Mesendoderm (in vitro differentiated cells): Measurements from ENCODE around the gene GREB1L.

Experiments
- DNase-seq: peaks from one replicate; pipeline ENCODE4 v3.0.0; 2013
- H2AK5ac ChIP-seq: 2 replicates; pipeline ENCODE4 v1.6.1; 2013; ENCODE audit warnings: low read length, inconsistent platforms
- H2BK120ac ChIP-seq: 2 replicates; pipeline ENCODE4 v1.6.1; 2013; ENCODE audit warnings: low read depth, mild to moderate bottlenecking, low read length, moderate library complexity, mixed read lengths
- H2BK15ac ChIP-seq: replicated peaks from 2 replicates; pipeline ENCODE4 v1.6.1; 2013; ENCODE audit warnings: low read depth, mild to moderate bottlenecking, moderate library complexity
- H2BK5ac ChIP-seq: 2 replicates; pipeline ENCODE4 v1.6.1; 2013; ENCODE audit warnings: low read length, inconsistent platforms
- H3K18ac ChIP-seq: 2 replicates; pipeline ENCODE4 v1.6.1; 2013; ENCODE audit warnings: mild to moderate bottlenecking, low read length, mixed read lengths
- H3K23ac ChIP-seq: one replicate; pipeline ENCODE4 v1.6.1; 2013; ENCODE audit warnings: low read length
- H3K27ac ChIP-seq: 2 replicates; pipeline ENCODE4 v1.5.1; 2013; ENCODE audit warnings: low read depth, mild to moderate bottlenecking, inconsistent platforms, low read length, moderate library complexity
- H3K27me3 ChIP-seq: 2 replicates; pipeline ENCODE4 v1.6.1; 2013; ENCODE audit warnings: low read length, control low read depth, mild to moderate bottlenecking, inconsistent platforms; ENCODE audit not compliant: insufficient read depth, poor library complexity
- H3K36me3 ChIP-seq: 2 replicates; pipeline ENCODE4 v1.6.1; 2013; ENCODE audit warnings: low read length, inconsistent platforms; ENCODE audit not compliant: control insufficient read depth, insufficient read depth
- H3K4ac ChIP-seq: one replicate; pipeline ENCODE4 v1.6.1; 2013; ENCODE audit warnings: low read depth, mild to moderate bottlenecking, low read length, moderate library complexity
- H3K4me1 ChIP-seq: 2 replicates; pipeline ENCODE4 v1.6.1; 2013; ENCODE audit warnings: low read depth, low read length, inconsistent platforms; ENCODE audit not compliant: control insufficient read depth
- H3K4me2 ChIP-seq: 2 replicates; pipeline ENCODE4 v1.6.1; 2013; ENCODE audit warnings: low read length
- H3K4me3 ChIP-seq: 2 replicates; pipeline ENCODE4 v1.5.1; 2013; ENCODE audit warnings: mild to moderate bottlenecking, low read length
- H3K56ac ChIP-seq: one replicate; pipeline ENCODE4 v1.6.1; 2013; ENCODE audit warnings: low read length
- H3K79me1 ChIP-seq: 2 replicates; pipeline ENCODE4 v1.6.1; 2013; ENCODE audit warnings: low read length, inconsistent platforms
- H3K79me2 ChIP-seq: 2 replicates; pipeline ENCODE4 v1.6.1; 2013; ENCODE audit warnings: mild to moderate bottlenecking, low read length; ENCODE audit not compliant: control insufficient read depth, insufficient read depth
- H3K9ac ChIP-seq: 2 replicates; pipeline ENCODE4 v1.6.1; 2013; ENCODE audit warnings: low read length, inconsistent platforms
- H4K5ac ChIP-seq: one replicate; pipeline ENCODE4 v1.6.1; 2013; ENCODE audit warnings: low read length
- H4K8ac ChIP-seq: one replicate; pipeline ENCODE4 v1.6.1; 2013; ENCODE audit warnings: low read depth, mild to moderate bottlenecking, control low read depth, low read length, moderate library complexity
- WGBS: extraction: QIAGEN DNeasy Blood & Tissue Kit; methylation state at CpG from one replicate; pipeline ENCODE4 v1.1.7; 2013; ENCODE audit warnings: low lambda C conversion rate, missing lambda C conversion rate; ENCODE audit not compliant: insufficient coverage; ENCODE audit errors: extremely low coverage; 5-methylcytosine and 5-hydroxymethylcytosine counted together

Gene GREB1L

GRCh38 chr18:21463718-21464117, 221.7 kb downstream of the GREB1L start:
- no peak overlapping the region for H4K5ac ChIP-seq
- no peak overlapping the region for H3K18ac ChIP-seq
- no peak for DNase-seq
- H3K4me3 ChIP-seq, result no peak overlapping the region
- H3K79me1 ChIP-seq, result no peaks in the 10 kb centered on the region
- H3K9ac ChIP-seq, result no peak overlapping the region
- H2BK5ac ChIP-seq, result no peak overlapping the region
- no peak overlapping the region for H4K8ac ChIP-seq
- no peak overlapping the region for H2AK5ac ChIP-seq
- no peak overlapping the region for H3K27ac ChIP-seq
- no peaks in the 10 kb centered on the region for H3K79me2 ChIP-seq
- no peak overlapping the region for H3K23ac ChIP-seq
- H2BK120ac ChIP-seq, result no peak overlapping the region
- H3K4ac ChIP-seq, result no peak overlapping the region
- H3K4me2 ChIP-seq, result no peak overlapping the region
- H3K36me3 ChIP-seq, result no peaks in the 10 kb centered on the region
- no peaks in the 10 kb centered on the region for H3K4me1 ChIP-seq
- no peak overlapping the region for H2BK15ac ChIP-seq
- WGBS, result no CpG with 5 or more reads among the region's 3 CpGs
- H3K27me3 ChIP-seq, result no peaks in the 10 kb centered on the region
- no peak overlapping the region for H3K56ac ChIP-seq

DNA sequence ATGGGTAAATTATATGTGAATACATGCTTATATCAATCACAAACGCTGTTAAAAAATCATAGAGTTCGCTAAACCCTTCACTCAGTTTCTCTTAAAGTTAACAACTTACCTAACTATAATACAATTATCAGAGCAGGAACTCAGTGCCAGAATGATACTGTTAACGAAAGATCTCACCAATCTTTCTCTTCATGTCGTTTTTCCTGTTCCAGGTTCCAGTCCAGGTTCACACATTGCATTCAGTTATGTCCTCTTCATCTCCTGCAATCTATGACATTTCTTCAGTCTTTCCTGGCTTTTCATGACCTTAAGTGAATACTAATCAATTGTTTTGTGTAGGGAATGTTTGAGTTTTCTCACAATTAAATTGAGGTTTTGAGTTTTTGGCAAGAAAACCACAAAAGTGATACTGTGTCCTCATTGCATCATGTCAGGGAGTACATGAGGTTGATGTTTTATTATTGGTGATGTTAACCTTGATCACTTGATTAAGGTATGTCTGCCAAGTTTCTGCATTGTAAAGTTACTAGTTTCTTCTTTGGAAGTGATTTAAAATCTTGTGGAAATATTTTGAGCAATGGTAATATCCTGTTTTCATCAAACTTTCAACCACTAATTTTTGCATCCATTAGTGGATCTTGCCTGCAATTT, 226.6 kb downstream of the GREB1L start:
- H3K4me2 ChIP-seq, result no peak overlapping the region
- H3K4me1 ChIP-seq, result no peaks in the 10 kb centered on the region
- no CpG with 5 or more reads among the region's 4 CpGs for WGBS
- no peaks in the 10 kb centered on the region for H3K36me3 ChIP-seq
- H2AK5ac ChIP-seq, result no peak overlapping the region
- H3K4me3 ChIP-seq, result no peak overlapping the region
- H3K18ac ChIP-seq, result no peak overlapping the region
- H4K5ac ChIP-seq, result no peak overlapping the region
- H2BK15ac ChIP-seq, result no peak overlapping the region
- no peaks in the 10 kb centered on the region for H3K79me2 ChIP-seq
- H3K23ac ChIP-seq, result no peak overlapping the region
- no peaks in the 10 kb centered on the region for H3K79me1 ChIP-seq
- DNase-seq, result no peak
- H4K8ac ChIP-seq, result no peak overlapping the region
- no peak overlapping the region for H3K27ac ChIP-seq
- no peak overlapping the region for H3K4ac ChIP-seq
- H3K56ac ChIP-seq, result no peak overlapping the region
- H3K9ac ChIP-seq, result no peak overlapping the region
- H3K27me3 ChIP-seq, result no peaks in the 10 kb centered on the region
- H2BK120ac ChIP-seq, result no peak overlapping the region
- H2BK5ac ChIP-seq, result no peak overlapping the region

DNA sequence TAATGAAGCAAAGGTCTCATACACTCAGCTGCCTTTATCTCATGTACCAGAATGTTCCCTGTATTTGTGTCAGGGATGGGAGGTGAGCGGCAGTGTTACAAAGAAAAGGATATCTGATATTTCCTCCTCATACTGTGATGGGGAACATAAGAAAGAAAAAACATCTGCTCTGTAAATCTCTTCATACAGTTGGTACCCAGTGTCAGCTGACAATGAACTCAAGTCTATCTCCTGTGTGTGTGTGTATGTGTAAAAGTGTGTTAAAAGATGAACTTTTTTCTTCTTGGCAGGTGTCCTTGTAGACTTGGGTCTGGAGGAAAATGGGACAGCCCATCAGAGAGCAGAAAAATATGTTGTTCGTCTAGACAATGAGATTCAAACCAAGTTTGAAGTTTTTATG, 230.7 kb downstream of the GREB1L start:
- no peaks in the 10 kb centered on the region for H3K79me1 ChIP-seq
- H3K4ac ChIP-seq, result no peak overlapping the region
- H3K18ac ChIP-seq, result no peak overlapping the region
- H3K4me3 ChIP-seq, result no peak overlapping the region
- no peak overlapping the region for H2BK120ac ChIP-seq
- H4K5ac ChIP-seq, result no peak overlapping the region
- H3K79me2 ChIP-seq, result no peaks in the 10 kb centered on the region
- H3K36me3 ChIP-seq, result no peaks in the 10 kb centered on the region
- no peak overlapping the region for H4K8ac ChIP-seq
- H3K23ac ChIP-seq, result no peak overlapping the region
- no peaks in the 10 kb centered on the region for H3K4me1 ChIP-seq
- H3K27me3 ChIP-seq, result no peaks in the 10 kb centered on the region
- H2AK5ac ChIP-seq, result no peak overlapping the region
- no peak overlapping the region for H3K27ac ChIP-seq
- no CpG with 5 or more reads among the region's 2 CpGs for WGBS
- no peak overlapping the region for H3K56ac ChIP-seq
- no peak overlapping the region for H3K4me2 ChIP-seq
- H2BK15ac ChIP-seq, result no peak overlapping the region
- no peak overlapping the region for H2BK5ac ChIP-seq
- no peak overlapping the region for H3K9ac ChIP-seq
- DNase-seq, result no peak

- no peaks in the 10 kb centered on the region for H3K36me3 ChIP-seq
- WGBS, result no CpG with 5 or more reads among the region's 2 CpGs
- no peak overlapping the region for H2BK15ac ChIP-seq
- no peak overlapping the region for H2AK5ac ChIP-seq
- DNase-seq, result peak; percentile 60
- H2BK5ac ChIP-seq, result no peak overlapping the region
- H3K4ac ChIP-seq, result no peak overlapping the region
- H3K79me2 ChIP-seq, result no peaks in the 10 kb centered on the region
- no peak overlapping the region for H3K18ac ChIP-seq
- H3K56ac ChIP-seq, result no peak overlapping the region
- no peak overlapping the region for H3K23ac ChIP-seq
- H3K27ac ChIP-seq, result no peak overlapping the region
- H3K79me1 ChIP-seq, result no peaks in the 10 kb centered on the region
- no peak overlapping the region for H4K8ac ChIP-seq
- no peak overlapping the region for H2BK120ac ChIP-seq
- no peaks in the 10 kb centered on the region for H3K27me3 ChIP-seq
- H3K4me1 ChIP-seq, result no peaks in the 10 kb centered on the region
- H4K5ac ChIP-seq, result no peak overlapping the region
- H3K9ac ChIP-seq, result no peak overlapping the region
- no peak overlapping the region for H3K4me3 ChIP-seq
- no peak overlapping the region for H3K4me2 ChIP-seq
These were observed 232.6 kb downstream of the GREB1L start for GRCh38 chr18:21474621-21475020.

- H2BK5ac ChIP-seq, result no peak overlapping the region
- no peak overlapping the region for H3K4ac ChIP-seq
- no peak overlapping the region for H2BK120ac ChIP-seq
- DNase-seq, result no peak
- H3K18ac ChIP-seq, result no peak overlapping the region
- H3K4me1 ChIP-seq, result no peaks in the 10 kb centered on the region
- no peaks in the 10 kb centered on the region for H3K79me2 ChIP-seq
- no CpG with 5 or more reads among the region's 5 CpGs for WGBS
- no peak overlapping the region for H3K23ac ChIP-seq
- H4K5ac ChIP-seq, result no peak overlapping the region
- H4K8ac ChIP-seq, result no peak overlapping the region
- no peak overlapping the region for H3K9ac ChIP-seq
- H3K4me3 ChIP-seq, result no peak overlapping the region
- H3K27me3 ChIP-seq, result no peaks in the 10 kb centered on the region
- H3K27ac ChIP-seq, result no peak overlapping the region
- no peak overlapping the region for H3K56ac ChIP-seq
- H2AK5ac ChIP-seq, result no peak overlapping the region
- no peak overlapping the region for H3K4me2 ChIP-seq
- no peaks in the 10 kb centered on the region for H3K36me3 ChIP-seq
- no peak overlapping the region for H2BK15ac ChIP-seq
- no peaks in the 10 kb centered on the region for H3K79me1 ChIP-seq
These were observed 237.7 kb downstream of the GREB1L start for GRCh38 chr18:21479721-21480120.

DNA sequence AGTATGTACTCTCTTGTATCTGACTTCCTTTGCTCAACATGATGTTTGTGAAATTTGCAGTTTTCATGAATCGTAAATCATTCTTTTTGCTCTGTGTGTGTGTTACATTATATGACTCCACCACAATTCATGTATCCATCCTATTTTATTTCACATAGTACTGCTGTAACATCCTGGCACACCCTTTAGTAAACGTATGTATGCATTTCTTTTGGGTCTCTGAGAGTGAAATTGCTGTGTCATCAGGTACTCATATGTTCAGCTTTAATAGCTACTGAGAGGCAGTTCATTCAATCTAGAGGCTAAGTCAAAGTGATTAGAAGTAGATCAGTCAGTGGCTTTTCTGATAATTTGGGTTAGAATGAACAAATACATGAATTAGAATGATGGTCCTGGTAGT, 239.7 kb downstream of the GREB1L start:
- no peaks in the 10 kb centered on the region for H3K79me2 ChIP-seq
- no peak overlapping the region for H3K27ac ChIP-seq
- no peak overlapping the region for H2BK5ac ChIP-seq
- H3K79me1 ChIP-seq, result no peaks in the 10 kb centered on the region
- no peak overlapping the region for H3K4me3 ChIP-seq
- H3K23ac ChIP-seq, result no peak overlapping the region
- no peaks in the 10 kb centered on the region for H3K4me1 ChIP-seq
- no CpG with 5 or more reads among the region's 2 CpGs for WGBS
- no peak overlapping the region for H3K56ac ChIP-seq
- H3K4ac ChIP-seq, result no peak overlapping the region
- no peak overlapping the region for H4K5ac ChIP-seq
- H3K9ac ChIP-seq, result no peak overlapping the region
- H3K18ac ChIP-seq, result no peak overlapping the region
- H2BK15ac ChIP-seq, result no peak overlapping the region
- no peak overlapping the region for H3K4me2 ChIP-seq
- H2BK120ac ChIP-seq, result no peak overlapping the region
- H3K27me3 ChIP-seq, result no peaks in the 10 kb centered on the region
- DNase-seq, result no peak
- no peak overlapping the region for H4K8ac ChIP-seq
- H3K36me3 ChIP-seq, result no peaks in the 10 kb centered on the region
- H2AK5ac ChIP-seq, result no peak overlapping the region
